HepG2 (cell line): ENCODE measurements around the gene RNASE8. TPM values are rescaled to one million over a fixed set of nuclear protein-coding genes. Genes with fewer than 3 reads are reported as not detected.

ENCODE experiments used
- ATF1 ChIP-seq: IDR thresholded peaks from 2 replicates; pipeline ENCODE4 v1.6.1; 2016; ENCODE audit warnings: mild to moderate bottlenecking, control low read depth
- ATF7 ChIP-seq, 2 experiments: fragments of 450-650 bp in 1 of 2; sonication (generic) in 1 of 2; formaldehyde crosslinking in 1 of 2; IDR thresholded peaks; 2 replicates each; pipeline versions ENCODE4 v1.4.0 to v1.6.1; 2016 to 2020; ENCODE audit warnings: antibody characterized with exemption in 1 of 2, mild to moderate bottlenecking in 1 of 2, missing genetic modification reagents in 1 of 2
- CEBPG ChIP-seq: IDR thresholded peaks from 2 replicates; pipeline ENCODE4 v1.6.1; 2016
- EEA1 ChIP-seq: sonication (generic); formaldehyde crosslinking; IDR thresholded peaks from 2 replicates; pipeline ENCODE4 v1.5.1; 2020; ENCODE audit warnings: mild to moderate bottlenecking, missing genetic modification reagents, borderline replicate concordance
- HMGA1 ChIP-seq: sonication (generic); formaldehyde crosslinking; conservative IDR thresholded peaks from 2 replicates; pipeline ENCODE4 v1.4.0; 2020; ENCODE audit warnings: missing genetic modification reagents
- JARID2 ChIP-seq: sonication (generic); formaldehyde crosslinking; IDR thresholded peaks from 2 replicates; pipeline ENCODE4 v1.8.1; 2023; ENCODE audit warnings: missing genetic modification reagents, inconsistent platforms; ENCODE audit not compliant: insufficient replicate concordance
- KLF16 ChIP-seq, 2 experiments: sonication (generic) in 1 of 2; formaldehyde crosslinking in 1 of 2; IDR thresholded peaks; 2 replicates each; pipeline versions ENCODE4 v1.6.1 to v1.8.0; 2016 to 2023; ENCODE audit warnings: missing genetic modification reagents in 2 of 2, missing compliant biosample characterization in 1 of 2
- MTA3 ChIP-seq: sonication (generic); formaldehyde crosslinking; IDR thresholded peaks from 2 replicates; pipeline ENCODE4 v1.4.0; 2020; ENCODE audit warnings: missing genetic modification reagents
- PCBP1 ChIP-seq: fragments of 200-400 bp; formaldehyde crosslinking; IDR thresholded peaks from 2 replicates; pipeline ENCODE4 v1.6.1; 2017; ENCODE audit warnings: mild to moderate bottlenecking, low read depth, low read length, borderline replicate concordance
- SMAD9 ChIP-seq: sonication (generic); formaldehyde crosslinking; IDR thresholded peaks from 2 replicates; pipeline ENCODE4 v1.5.1; 2020; ENCODE audit warnings: mild to moderate bottlenecking, missing genetic modification reagents
- TARDBP ChIP-seq: sonication (generic); formaldehyde crosslinking; IDR thresholded peaks from 2 replicates; pipeline ENCODE4 v1.8.0; 2022; ENCODE audit warnings: mild to moderate bottlenecking, missing genetic modification reagents
- ZBTB7B ChIP-seq: sonication (generic); formaldehyde crosslinking; IDR thresholded peaks from 2 replicates; pipeline ENCODE4 v1.4.0; 2020; ENCODE audit warnings: missing genetic modification reagents
- ZIK1 ChIP-seq: sonication (generic); formaldehyde crosslinking; IDR thresholded peaks from 2 replicates; pipeline ENCODE4 v1.5.0; 2020; ENCODE audit warnings: mild to moderate bottlenecking, low read depth, missing genetic modification reagents, borderline replicate concordance
- ZNF12 ChIP-seq: sonication (generic); formaldehyde crosslinking; IDR thresholded peaks from 2 replicates; pipeline ENCODE4 v1.5.0; 2020; ENCODE audit warnings: missing genetic modification reagents
- ZNF432 ChIP-seq: sonication (generic); formaldehyde crosslinking; IDR thresholded peaks from 2 replicates; pipeline ENCODE4 v1.5.0; 2020; ENCODE audit warnings: missing genetic modification reagents, mild to moderate bottlenecking, borderline replicate concordance
- ZNF446 ChIP-seq: sonication (generic); formaldehyde crosslinking; IDR thresholded peaks from 2 replicates; pipeline ENCODE4 v1.5.0; 2020; ENCODE audit warnings: mild to moderate bottlenecking, missing genetic modification reagents
- ZNF543 ChIP-seq: sonication (generic); formaldehyde crosslinking; IDR thresholded peaks from 2 replicates; pipeline ENCODE4 v1.4.0; 2020; ENCODE audit warnings: mild to moderate bottlenecking, missing genetic modification reagents
- ZNF674 ChIP-seq: sonication (generic); formaldehyde crosslinking; IDR thresholded peaks from 2 replicates; pipeline ENCODE4 v1.5.0; 2020; ENCODE audit warnings: low read depth, mild to moderate bottlenecking, missing genetic modification reagents
- polyA plus RNA-seq, 8 experiments: library from polyadenylated mRNA; depleted of rRNA in 3 of 8; stranded (reverse) in 7 of 8; unstranded in 1 of 8; fragments of >200 nt; fragmentation: Illumina TruSeq in 4 of 8; extraction: Trizol in 4 of 8; gene quantifications; 2 replicates each; pipeline versions ENCODE4 v1.2.1 to v1.2.3, GENCODE V29; 2011 to 2016; ENCODE audit warnings: low read depth in 4 of 8, missing spikeins in 1 of 8, mixed read lengths in 1 of 8; ENCODE audit not compliant: insufficient read depth in 1 of 8
- total RNA-seq, 5 experiments: library from RNA; depleted of rRNA; stranded (reverse); fragments of >200 nt; fragmentation: Illumina TruSeq; extraction: Trizol; gene quantifications; 2 replicates each; pipeline ENCODE4 v1.2.3, GENCODE V29; 2016; ENCODE audit warnings: low read depth in 1 of 5
- TF ChIP-seq, protein P1 (sequence below): sonication (generic); formaldehyde crosslinking; IDR thresholded peaks from 2 replicates; pipeline ENCODE4 v1.5.0; 2020; ENCODE audit warnings: missing genetic modification reagents
- TF ChIP-seq, protein P2 (sequence below): IDR thresholded peaks from 2 replicates; pipeline ENCODE4 v1.6.1; 2016; ENCODE audit warnings: missing compliant biosample characterization, missing genetic modification reagents, borderline replicate concordance
- TF ChIP-seq, protein P3 (sequence below): sonication (generic); formaldehyde crosslinking; IDR thresholded peaks from 2 replicates; pipeline ENCODE4 v1.5.1; 2020; ENCODE audit warnings: mild to moderate bottlenecking, missing genetic modification reagents

RNASE8 gene
- total and polyA plus RNA-seq, 2 of the 13 experiments (the other 11 are each of a cell fraction or from before 2014, with no cell fraction given), result not detected

DNA sequence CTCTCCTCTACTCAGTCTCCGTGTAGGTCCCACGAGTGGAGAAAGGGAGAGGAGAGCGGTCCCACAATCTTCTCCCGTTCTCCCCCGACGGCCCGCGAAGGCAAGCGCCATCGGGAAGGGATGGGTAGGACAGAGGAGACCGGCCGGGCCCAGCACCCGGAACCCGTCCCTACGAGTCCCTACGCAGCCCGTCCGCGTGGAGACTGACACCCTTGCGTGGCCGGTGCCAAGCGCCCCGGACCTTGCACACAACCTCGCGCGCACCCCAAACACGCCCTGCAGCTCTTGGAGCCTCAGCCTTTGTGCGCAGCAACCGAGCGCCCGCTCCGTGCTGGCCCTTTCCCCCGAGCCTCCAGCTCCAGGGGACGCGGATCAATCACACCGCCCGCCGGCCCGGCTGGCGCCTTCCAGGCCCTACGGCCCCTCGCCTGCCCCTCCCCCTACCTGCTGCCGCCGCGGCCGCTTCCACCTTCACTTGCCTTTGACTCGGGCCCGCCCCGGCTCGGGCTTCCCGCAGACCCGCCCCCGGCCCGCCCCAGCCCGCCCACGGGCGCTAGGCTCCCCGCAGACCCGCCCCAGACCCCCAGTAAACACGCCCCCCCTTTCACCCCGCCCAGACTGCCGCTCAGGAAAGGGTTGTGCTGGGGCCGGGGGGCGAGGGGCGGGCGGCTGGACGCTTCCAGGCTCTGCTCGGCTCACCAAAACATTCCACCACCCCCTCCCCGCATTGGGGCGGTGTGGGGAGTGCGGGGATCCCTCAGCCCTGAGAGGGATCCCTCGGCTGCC lies 32.8 kb upstream of the RNASE8 start, which contains the start of gene NDRG2 (continued):
- TF ChIP-seq ZNF674 (CRISPR knock-in tag), result no peak
- no peak for TF ChIP-seq SMAD9 (CRISPR knock-in tag)
- TF ChIP-seq KLF16 (CRISPR knock-in tag; IDR thresholded peaks at IDR 0.05), result peak in 1 of 2 experiments; percentile 73; a peak in 1 of 4 replicates
- no peak; the same call in 1 of the 2 replicates for TF ChIP-seq ZNF543 (CRISPR knock-in tag)
- peak; percentile 71; the same call in 1 of the 2 replicates for TF ChIP-seq TARDBP (CRISPR knock-in tag)
- no peak for TF ChIP-seq EEA1 (CRISPR knock-in tag)
- TF ChIP-seq, protein P1, sequence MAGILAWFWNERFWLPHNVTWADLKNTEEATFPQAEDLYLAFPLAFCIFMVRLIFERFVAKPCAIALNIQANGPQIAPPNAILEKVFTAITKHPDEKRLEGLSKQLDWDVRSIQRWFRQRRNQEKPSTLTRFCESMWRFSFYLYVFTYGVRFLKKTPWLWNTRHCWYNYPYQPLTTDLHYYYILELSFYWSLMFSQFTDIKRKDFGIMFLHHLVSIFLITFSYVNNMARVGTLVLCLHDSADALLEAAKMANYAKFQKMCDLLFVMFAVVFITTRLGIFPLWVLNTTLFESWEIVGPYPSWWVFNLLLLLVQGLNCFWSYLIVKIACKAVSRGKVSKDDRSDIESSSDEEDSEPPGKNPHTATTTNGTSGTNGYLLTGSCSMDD (CRISPR knock-in tag), result no peak
- TF ChIP-seq CEBPG (CRISPR knock-in tag), result no peak
- no peak for TF ChIP-seq ATF1 (CRISPR knock-in tag)
- TF ChIP-seq MTA3 (CRISPR knock-in tag), result no peak
- TF ChIP-seq, protein P2, sequence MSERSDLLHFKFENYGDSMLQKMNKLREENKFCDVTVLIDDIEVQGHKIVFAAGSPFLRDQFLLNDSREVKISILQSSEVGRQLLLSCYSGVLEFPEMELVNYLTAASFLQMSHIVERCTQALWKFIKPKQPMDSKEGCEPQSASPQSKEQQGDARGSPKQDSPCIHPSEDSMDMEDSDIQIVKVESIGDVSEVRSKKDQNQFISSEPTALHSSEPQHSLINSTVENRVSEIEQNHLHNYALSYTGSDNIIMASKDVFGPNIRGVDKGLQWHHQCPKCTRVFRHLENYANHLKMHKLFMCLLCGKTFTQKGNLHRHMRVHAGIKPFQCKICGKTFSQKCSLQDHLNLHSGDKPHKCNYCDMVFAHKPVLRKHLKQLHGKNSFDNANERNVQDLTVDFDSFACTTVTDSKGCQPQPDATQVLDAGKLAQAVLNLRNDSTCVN (CRISPR knock-in tag), result 0 out of 2 replicates have a peak, but pooled peaks have one; percentile 39
- no peak for TF ChIP-seq HMGA1
- peak; percentile 57 for TF ChIP-seq ZNF12 (CRISPR knock-in tag)
- no peak for TF ChIP-seq ATF7 (IDR thresholded peaks at IDR 0.05)
- TF ChIP-seq ATF7 (CRISPR knock-in tag; IDR thresholded peaks at IDR 0.05), result no peak
- peak; percentile 92 for TF ChIP-seq ZNF446 (CRISPR knock-in tag)
- TF ChIP-seq JARID2, result no peak
- 0 out of 2 replicates have a peak, but pooled peaks have one; percentile 65 for TF ChIP-seq ZIK1
- TF ChIP-seq ZBTB7B (CRISPR knock-in tag), result no peak; the same call in 1 of the 2 replicates
- no peak for TF ChIP-seq ZNF432 (CRISPR knock-in tag)
- 0 out of 2 replicates have a peak, but pooled peaks have one; percentile 87 for TF ChIP-seq PCBP1
- TF ChIP-seq, protein P3, sequence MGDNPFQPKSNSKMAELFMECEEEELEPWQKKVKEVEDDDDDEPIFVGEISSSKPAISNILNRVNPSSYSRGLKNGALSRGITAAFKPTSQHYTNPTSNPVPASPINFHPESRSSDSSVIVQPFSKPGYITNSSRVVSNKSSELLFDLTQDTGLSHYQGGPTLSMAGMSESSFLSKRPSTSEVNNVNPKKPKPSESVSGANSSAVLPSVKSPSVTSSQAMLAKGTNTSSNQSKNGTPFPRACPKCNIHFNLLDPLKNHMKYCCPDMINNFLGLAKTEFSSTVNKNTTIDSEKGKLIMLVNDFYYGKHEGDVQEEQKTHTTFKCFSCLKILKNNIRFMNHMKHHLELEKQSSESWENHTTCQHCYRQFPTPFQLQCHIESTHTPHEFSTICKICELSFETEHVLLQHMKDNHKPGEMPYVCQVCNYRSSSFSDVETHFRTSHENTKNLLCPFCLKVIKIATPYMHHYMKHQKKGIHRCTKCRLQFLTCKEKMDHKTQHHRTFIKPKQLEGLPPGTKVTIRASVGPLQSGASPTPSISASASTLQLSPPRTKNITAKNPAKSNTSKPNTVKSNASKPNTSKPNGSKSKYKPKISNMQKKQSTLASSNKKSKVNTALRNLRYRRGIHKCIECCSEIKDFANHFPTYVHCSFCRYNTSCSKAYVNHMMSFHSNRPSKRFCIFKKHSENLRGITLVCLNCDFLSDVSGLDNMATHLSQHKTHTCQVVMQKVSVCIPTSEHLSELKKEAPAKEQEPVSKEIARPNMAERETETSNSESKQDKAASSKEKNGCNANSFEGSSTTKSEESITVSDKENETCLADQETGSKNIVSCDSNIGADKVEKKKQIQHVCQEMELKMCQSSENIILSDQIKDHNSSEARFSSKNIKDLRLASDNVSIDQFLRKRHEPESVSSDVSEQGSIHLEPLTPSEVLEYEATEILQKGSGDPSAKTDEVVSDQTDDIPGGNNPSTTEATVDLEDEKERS (CRISPR knock-in tag), result peak; percentile 64; the same call in 1 of the 2 replicates
